ENCODE data around the gene RERE.

Gene RERE

DNA sequence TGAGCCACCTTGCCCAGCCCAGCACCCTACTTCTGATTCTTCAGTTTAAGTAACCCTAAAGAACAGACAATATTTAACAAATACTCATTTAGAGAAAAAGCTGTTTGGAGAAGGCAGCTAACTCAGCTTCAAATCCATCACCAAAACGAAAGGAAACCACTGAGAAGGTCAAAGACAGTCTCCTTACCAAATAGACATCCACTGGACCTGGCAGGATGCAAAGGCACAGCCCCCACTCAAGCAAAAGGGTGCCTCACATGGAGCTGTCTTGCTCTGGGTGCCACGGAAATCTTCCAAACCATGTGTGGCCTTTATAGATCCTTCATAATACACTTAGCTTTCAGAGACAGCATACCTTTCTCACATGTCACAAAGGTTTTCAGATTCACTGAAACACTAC, 165.5 kb downstream of the RERE start:
- no peak for DNase-seq (ENCODE audit: low read depth)
- no peak for TF ChIP-seq CTCF (conservative IDR thresholded peaks at IDR 0.05; ENCODE audit: control insufficient read depth, insufficient read depth, low read depth, low read length)
- H3K4me3 ChIP-seq (ENCODE audit: control insufficient read depth, low read depth, low read length): no peak overlapping the region

DNA sequence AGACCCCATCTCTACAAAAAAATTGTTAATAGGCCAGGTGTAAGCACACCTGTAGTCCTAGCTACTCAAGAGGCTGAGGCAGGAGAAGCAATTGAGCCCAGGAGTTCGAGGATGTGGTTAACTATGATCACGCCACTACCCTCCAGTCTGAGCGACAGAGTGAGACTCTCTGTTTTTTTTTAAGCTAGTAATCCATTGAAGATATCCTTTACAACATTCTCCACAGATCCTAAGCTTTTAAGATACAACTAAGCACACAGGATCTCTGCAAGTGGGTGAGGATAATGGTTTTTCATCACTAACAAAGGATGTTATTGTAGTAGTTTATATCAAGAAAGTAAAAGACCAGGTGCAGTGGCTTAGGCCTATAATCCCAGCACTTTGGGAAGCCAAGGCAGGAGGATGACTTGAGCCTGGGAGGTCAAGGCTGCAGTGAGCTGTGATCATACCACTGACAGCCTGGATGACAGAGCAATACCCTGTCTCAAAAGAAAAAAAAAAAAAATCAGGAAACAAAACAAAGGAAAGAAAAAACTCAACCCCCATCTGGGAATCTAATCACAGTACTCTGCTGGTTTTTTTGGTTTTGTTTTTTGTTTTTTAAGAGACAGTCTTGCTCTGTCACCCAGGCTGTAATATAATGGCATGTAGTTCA, 166.1 kb downstream of the RERE start:
- no peak for DNase-seq (ENCODE audit: low read depth)
- H3K4me3 ChIP-seq (ENCODE audit: control insufficient read depth, low read depth, low read length): no peak overlapping the region
- no peak for TF ChIP-seq CTCF (conservative IDR thresholded peaks at IDR 0.05; ENCODE audit: control insufficient read depth, insufficient read depth, low read depth, low read length)

DNA sequence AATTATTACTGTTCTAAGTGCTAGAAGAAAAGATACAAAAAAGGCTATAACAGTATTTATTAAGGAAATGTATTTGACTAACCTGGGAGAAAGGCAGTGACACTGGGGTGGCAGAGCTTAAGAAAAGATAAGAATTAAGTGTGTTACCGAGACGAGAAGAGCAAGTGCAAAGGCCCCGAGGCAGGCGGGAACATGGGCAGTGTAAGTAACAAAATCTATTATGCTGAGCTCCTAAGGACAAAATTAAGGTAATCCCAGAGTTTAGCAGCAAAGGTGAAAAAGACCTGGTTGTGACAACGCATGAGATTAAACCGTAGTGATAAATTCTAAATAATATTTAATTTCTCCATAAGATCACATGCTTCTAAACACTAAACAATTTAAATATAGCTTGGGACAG, 167.6 kb downstream of the RERE start:
- DNase-seq (ENCODE audit: low read depth): no peak
- H3K4me3 ChIP-seq (ENCODE audit: control insufficient read depth, low read depth, low read length): no peak overlapping the region
- no peak for TF ChIP-seq CTCF (conservative IDR thresholded peaks at IDR 0.05; ENCODE audit: control insufficient read depth, insufficient read depth, low read depth, low read length)

DNA sequence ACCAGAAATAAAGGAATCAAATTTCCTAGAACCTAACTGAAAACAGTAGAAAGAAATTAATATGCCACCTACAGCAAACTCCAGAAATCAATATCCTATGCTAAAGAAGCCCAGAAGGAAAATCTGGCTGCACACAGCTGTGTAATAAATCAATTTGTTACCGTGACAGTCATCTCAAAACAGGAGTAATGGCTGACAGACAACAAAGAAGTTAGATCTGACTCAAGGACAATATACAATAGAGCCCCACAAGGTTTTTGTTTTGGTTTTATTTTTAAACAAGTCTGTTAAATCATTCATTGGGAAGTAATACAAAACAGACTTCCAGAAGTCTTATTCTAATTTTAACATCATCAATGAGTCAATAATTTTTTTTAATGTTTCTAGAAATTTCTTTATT, 168.4 kb downstream of the RERE start:
- no peak for TF ChIP-seq CTCF (conservative IDR thresholded peaks at IDR 0.05; ENCODE audit: control insufficient read depth, insufficient read depth, low read depth, low read length)
- H3K4me3 ChIP-seq (ENCODE audit: control insufficient read depth, low read depth, low read length): no peak overlapping the region
- no peak for DNase-seq (ENCODE audit: low read depth)

GRCh38 chr1:8646996-8647395, 170.4 kb downstream of the RERE start:
- no peak for TF ChIP-seq CTCF (conservative IDR thresholded peaks at IDR 0.05; ENCODE audit: control insufficient read depth, insufficient read depth, low read depth, low read length)
- H3K4me3 ChIP-seq (ENCODE audit: control insufficient read depth, low read depth, low read length): no peak overlapping the region
- no peak for DNase-seq (ENCODE audit: low read depth)

DNA sequence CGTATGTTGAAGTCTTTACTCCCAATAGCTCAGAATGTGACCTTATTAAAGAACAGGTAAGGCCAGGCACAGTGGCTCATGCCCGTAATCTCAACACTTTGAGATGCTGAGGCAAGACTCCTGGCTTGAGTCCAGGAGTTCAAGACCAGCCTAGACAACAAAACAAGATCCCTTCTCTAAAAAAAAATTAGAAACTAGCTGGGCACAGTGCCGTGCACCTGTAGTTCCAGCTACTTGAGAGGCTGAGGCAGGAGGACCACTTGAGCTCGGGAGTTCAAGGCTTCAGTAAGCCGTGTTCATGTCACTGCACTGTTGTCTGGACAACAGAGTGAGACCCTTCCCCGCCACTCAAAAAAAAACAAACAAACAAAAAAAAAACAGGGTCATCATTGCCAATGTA, 171.3 kb downstream of the RERE start:
- no peak for DNase-seq (ENCODE audit: low read depth)
- no peak overlapping the region for H3K4me3 ChIP-seq (ENCODE audit: control insufficient read depth, low read depth, low read length)
- no peak for TF ChIP-seq CTCF (conservative IDR thresholded peaks at IDR 0.05; ENCODE audit: control insufficient read depth, insufficient read depth, low read depth, low read length)
